Activated CD4-positive, alpha-beta T cell treated with anti-CD3 and anti-CD28 coated beads, Interleukin-10, Interleukin-2, amounts not matched to agents 100 ng/mL and 50 ng/mL, durations not matched to agents 16 hours and 8 hours (primary cell): Measurements from ENCODE around the gene LIPI.
"Not testable (repeated sequence)": the region's sequence is repeated elsewhere in the genome, so short reads cannot be mapped to it uniquely, and the experiment has no call there.

ENCODE experiments used
- DNase-seq: peaks from one replicate; pipeline ENCODE4 v3.0.0-alpha.2; 2020

LIPI gene

DNA sequence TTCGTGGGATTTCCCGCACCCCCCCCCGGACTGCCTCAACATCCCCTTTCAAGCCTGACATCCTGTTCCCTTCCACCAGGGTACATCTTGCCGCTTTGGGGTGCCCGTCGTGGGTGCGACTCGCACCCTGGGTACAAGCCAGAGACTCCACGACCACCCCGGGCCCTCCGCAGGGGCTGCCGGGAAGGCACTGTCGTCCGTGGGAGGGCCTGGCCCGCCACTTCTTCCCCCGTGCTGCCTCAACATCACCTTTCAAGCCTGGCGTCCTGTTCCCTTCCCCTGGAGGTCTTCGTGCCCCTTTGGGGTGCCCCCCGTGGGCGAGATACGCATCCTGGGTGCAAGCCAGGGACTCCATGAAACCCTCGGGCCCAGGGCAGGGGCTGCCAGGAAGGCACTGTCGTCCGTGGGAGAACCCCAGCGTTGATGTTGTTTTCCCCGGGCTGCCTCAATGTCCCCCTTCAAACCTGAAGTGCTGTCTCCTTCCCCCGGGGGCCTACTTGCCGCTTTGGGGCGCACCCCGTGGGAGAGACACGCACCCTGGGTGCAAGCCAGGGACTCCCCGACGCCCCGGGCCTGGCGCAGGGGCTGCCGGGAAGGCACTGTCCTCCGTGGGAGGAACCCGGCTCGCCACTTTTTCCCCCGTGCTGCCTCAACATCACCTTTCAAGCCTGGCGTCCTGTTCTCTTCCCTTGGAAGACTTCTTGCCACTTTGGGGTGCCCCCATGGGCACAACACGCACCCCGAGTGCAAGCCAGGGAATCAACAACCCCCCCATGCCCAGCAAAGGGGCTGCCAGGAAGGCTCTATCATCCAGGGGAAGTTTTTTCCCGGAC lies 138.6 kb downstream of the LIPI start:
- no peak for DNase-seq

- no peak for DNase-seq
Measured at GRCh38 chr21:14070968-14071367, 139.8 kb downstream of the LIPI start.

DNA sequence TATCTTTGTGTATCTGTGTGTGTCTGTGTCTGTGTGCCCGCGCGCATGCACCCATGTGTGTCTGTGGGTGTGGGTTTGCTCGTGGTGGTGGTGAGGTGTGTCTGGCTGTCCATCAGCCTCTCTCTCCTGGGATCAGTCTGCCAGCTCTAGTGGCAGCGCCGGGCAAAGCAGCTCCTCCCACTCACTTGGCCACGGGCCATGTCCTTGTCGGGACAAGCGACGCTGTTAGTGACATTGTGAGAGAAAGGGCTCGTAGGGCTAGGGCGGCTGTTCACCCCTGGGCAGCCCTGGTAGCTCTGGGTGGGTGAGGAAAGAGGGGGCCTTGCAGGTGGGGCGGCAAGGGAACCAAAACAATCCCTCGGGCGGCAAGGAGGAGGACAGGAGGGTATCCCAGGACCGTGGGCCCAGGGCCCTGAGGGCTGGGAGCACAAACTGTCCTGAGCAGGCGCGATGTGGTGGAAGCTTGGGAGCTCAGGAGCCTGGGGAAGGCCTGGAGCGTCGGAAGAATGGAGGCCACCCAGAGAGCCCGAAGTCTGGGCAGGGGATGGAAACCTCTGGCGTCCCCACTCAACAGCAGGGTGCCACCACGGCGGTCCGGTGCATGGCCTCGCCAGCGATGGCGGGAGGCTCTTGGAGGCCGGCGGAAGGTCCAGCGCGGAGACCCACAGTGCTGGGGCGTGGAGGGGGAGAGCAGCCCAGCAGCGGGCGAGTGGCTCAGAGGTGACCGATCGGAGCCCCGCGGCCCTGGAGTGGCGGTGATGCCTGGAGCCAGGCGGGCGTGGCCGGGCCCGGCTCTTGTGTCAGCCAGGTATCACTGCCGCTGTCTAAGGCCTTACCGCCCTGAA lies 140.5 kb downstream of the LIPI start:
- no peak for DNase-seq

DNA sequence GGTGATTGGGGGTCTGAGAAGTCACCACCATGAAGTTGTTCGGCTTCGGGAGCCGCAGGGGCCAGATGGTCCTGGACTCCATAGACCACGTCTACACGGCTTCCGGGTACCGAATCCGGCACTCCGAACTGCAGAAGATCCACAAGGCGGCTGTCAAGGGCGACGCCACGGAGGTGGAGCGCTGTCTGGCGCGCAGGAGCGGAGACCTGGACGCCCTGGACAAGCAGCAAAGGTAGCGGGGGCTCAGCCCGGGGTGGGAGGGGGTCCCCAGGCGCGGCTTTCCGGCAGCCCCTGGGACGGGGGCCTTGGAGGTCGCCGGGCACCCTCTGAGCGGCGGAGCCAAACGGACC lies 146.5 kb downstream of the LIPI start:
- DNase-seq: no peak

- DNase-seq: not testable (repeated sequence)
Measured at GRCh38 chr21:14063620-14064295, 147.0 kb downstream of the LIPI start.

DNA sequence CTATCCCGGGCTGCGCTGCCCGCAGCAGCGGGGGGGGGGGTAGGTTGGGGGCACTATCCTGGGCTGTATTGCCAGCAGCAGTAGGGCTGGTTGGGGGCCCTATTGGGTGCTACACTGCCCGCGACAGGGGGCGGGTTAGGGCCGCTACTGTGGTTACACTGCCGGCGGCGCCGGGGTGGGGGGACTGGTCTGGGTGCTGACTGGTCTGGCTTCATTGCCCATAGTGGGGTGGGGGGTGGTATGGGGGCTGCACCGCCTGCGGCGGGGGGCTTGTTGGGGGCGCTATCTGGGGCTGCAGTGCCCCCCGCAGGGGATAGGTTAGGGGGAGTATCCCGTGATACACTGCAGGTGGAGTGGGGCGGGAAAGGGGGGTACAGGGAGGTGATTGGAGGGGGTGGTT lies 148.1 kb downstream of the LIPI start:
- not testable (repeated sequence) for DNase-seq

DNA sequence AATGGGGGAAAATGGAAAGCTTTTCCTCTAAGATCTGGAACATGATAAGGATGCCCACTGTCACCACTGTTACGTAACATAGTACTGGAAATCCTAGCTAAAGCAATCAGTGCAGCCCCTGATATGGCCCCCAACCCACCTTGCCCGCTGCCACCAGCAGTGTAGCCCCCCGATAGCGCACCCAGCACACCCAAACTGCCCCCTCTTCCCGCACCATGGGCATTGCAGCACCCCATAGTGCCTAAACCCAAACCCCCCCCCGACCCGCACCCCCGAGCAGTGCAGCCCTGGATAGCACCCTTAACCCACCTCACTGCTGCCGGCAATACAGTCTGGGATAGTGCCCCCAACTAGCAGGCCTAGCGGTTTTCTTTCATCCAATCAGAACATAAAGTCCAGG lies 148.9 kb downstream of the LIPI start:
- not testable (repeated sequence) for DNase-seq

DNA sequence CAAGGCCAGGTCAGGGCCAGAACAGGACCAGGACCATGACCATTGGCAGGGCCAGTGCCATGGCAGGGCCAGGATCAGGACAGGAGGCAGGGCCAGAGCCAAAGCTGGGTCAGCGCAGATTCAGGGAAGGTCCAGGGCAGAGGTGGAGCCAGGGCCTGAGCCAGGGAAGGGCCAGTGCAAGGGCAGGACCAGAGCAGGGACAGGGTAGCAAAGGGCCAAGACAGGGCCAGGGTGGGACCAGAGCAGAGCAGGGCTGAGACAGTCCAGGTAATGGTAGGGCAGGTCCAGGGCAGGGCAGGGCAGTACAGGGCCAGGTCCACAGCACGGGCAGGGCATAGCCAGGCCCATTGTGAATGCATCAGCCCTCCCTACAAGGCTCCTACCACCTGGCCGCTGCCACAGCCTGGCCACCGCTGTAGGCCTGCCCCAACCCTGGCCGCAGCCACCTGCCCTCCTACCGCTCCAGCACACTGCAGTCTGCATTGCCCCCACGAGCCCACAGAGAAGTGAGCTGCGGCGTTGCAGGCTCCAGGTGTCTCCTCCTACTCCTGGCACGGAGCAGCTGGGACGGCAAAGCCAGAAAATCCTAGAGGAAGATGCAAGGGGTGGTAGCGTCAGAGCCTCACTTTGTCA lies 151.6 kb downstream of the LIPI start:
- not testable (repeated sequence) for DNase-seq
